RWPE2 (cell line): ENCODE results near the gene VENTX.

Source experiments
- ATAC-seq: fragments of 200-7000 bp; cut with Tn5 transposase; 3 replicates; pipeline ENCODE4 v1.9.1; 2021; ENCODE audit warnings: low read depth
- DNase-seq: peaks from one replicate; pipeline ENCODE4 v3.0.0-alpha.2; 2020; ENCODE audit warnings: low spot score
- H3K27ac ChIP-seq: fragments of 450-650 bp; 2 replicates; pipeline ENCODE4 v1.5.1; 2017; ENCODE audit warnings: mild to moderate bottlenecking; ENCODE audit not compliant: poor library complexity, severe bottlenecking
- H3K27me3 ChIP-seq: fragments of 250-450 bp; sonication (Bioruptor Pico); 2 replicates; pipeline ENCODE4 v1.5.1; 2021; ENCODE audit warnings: mild to moderate bottlenecking, moderate library complexity; ENCODE audit not compliant: insufficient read depth, poor library complexity, severe bottlenecking
- H3K36me3 ChIP-seq: fragments of 250-450 bp; sonication (Bioruptor Pico); 2 replicates; pipeline ENCODE4 v1.5.1; 2020; ENCODE audit warnings: low read depth, mild to moderate bottlenecking, moderate library complexity
- H3K4me1 ChIP-seq: fragments of 250-450 bp; sonication (Bioruptor Pico); 2 replicates; pipeline ENCODE4 v1.5.1; 2021; ENCODE audit warnings: mild to moderate bottlenecking, moderate library complexity; ENCODE audit not compliant: insufficient read depth, poor library complexity, severe bottlenecking
- H3K4me3 ChIP-seq: fragments of 250-450 bp; sonication (Bioruptor Pico); 2 replicates; pipeline ENCODE4 v1.5.1; 2021; ENCODE audit warnings: mild to moderate bottlenecking, moderate library complexity; ENCODE audit not compliant: severe bottlenecking
- H3K9me3 ChIP-seq: fragments of 250-450 bp; sonication (Bioruptor Pico); 2 replicates; pipeline ENCODE4 v1.5.1; 2021; ENCODE audit warnings: mild to moderate bottlenecking, moderate library complexity; ENCODE audit not compliant: severe bottlenecking
- CTCF ChIP-seq: fragments of 450-650 bp; IDR thresholded peaks from one replicate; pipeline ENCODE4 v1.5.1; 2017; ENCODE audit warnings: mild to moderate bottlenecking, moderate library complexity; ENCODE audit not compliant: poor library complexity, severe bottlenecking

VENTX gene

GRCh38 chr10:133289761-133290160, 52.1 kb downstream of the VENTX start:
- H3K4me3 ChIP-seq = no peak overlapping the region
- H3K9me3 ChIP-seq = no peaks in the 10 kb centered on the region
- no peak overlapping the region for H3K27ac ChIP-seq
- no peak for ATAC-seq
- H3K4me1 ChIP-seq = peaks cover 14% of the 10 kb centered on the region
- TF ChIP-seq CTCF = no peak
- no peaks in the 10 kb centered on the region for H3K27me3 ChIP-seq
- H3K36me3 ChIP-seq = peaks cover 76% of the 10 kb centered on the region
- no peak for DNase-seq
